Colon (tissue), 2 donors: Measurements from ENCODE around the gene EFNB1.
"Not testable (repeated sequence)": the region's sequence is repeated elsewhere in the genome, so short reads cannot be mapped to it uniquely, and the experiment has no call there.

Source experiments
- FAIRE-seq: peaks from 2 replicates; lab custom pipeline; 2012; peaks lifted over from hg19 to GRCh38; lab: Jason Lieb, UNC
- donor health status: control.
- donor health status: control.

EFNB1 gene

DNA sequence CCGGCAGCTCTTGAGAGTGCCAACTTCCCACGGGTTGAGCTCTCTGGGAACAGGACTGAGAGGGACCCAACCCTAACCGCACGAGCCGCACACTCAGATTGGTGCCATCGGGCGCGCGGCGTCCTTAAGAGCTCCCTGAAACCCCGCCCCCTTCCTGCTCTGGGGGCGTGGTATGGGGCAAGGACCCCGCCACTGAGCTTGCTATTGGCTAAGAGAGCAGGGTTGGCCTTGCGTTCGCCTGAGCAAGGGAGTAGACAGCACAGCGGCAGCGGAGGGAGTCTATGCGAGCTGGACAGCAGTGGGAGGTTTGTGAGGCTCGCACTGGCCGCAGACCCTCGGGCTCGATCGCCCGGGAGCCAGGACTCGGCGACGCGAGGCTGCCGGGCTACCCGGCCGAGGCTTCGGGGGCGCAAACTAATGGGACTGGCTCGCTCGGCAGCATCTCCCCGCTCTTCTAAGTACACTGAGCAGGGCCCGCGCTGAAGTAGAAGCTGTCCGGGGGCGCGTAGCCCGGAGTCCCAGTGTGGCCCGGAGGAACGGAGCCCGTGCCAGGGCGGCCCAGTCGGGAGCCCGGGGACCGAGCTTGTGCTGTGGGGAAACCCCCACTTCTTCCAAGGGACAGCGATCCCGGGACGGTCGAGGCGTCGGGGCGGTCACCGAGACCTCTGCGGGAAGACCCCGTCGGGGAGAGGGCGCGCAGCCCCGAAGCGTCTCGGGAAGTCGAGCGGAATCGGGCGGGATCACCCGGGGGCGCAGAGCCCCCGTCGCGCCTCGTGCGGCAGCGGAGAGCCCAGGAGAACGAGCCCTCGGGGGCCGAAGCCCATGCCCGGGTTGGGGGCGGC, at the start of gene EFNB1:
TSS of gene EFNB1 (plus strand) at position 282 of the 842 bp plus-strand sequence. CDS start 756 bp downstream, outside the sequence.
- peak; percentile 5 for FAIRE-seq

DNA sequence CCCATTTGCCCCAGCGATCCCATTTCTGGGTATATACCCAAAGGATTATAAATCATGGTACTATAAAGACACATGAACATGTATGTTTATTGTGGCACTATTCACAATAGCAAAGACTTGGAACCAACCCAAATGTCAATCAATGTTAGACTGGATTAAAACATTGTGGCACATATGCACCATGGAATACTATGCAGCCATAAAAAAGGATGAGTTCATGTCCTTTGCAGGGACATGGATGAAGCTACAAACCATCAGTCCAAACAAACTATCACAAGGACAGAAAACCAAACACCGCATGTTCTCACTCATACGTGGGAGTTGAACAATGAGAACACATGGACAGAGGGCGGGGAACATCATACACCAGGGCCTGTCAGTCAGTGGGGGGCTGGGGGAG, 47.5 kb upstream of the EFNB1 start:
- not testable (repeated sequence) for FAIRE-seq

GRCh38 chrX:68784816-68785215, 44.0 kb upstream of the EFNB1 start:
- no peak for FAIRE-seq

- FAIRE-seq = not testable (repeated sequence)
Measured at GRCh38 chrX:68786581-68786980, 42.2 kb upstream of the EFNB1 start.

GRCh38 chrX:68789966-68790365, 38.9 kb upstream of the EFNB1 start:
- no peak for FAIRE-seq

- no peak for FAIRE-seq
Measured at GRCh38 chrX:68792083-68792482, 36.7 kb upstream of the EFNB1 start.

DNA sequence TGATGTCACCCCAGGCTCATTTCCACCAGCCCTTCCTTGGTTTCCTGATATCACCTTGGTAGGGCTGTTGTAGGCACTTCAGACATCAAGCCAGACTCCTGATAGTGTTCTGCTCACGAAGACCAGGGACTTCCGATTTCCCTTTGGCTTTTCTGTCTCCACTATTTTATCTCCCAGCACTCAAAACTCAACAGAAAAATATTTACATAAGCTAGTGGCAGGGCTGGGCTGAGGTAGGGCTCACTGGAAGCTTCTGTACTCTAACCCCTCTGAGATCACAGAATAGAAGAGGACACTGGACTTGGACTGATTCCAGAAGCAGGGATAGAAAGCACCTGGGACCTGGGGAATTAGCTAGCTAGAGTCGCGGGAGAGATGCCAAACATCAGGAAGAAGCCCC, 34.4 kb upstream of the EFNB1 start:
- no peak for FAIRE-seq

- no peak for FAIRE-seq
Measured at GRCh38 chrX:68795741-68796140, 33.1 kb upstream of the EFNB1 start.

GRCh38 chrX:68798400-68798799, 30.4 kb upstream of the EFNB1 start:
- FAIRE-seq = not testable (repeated sequence)

DNA sequence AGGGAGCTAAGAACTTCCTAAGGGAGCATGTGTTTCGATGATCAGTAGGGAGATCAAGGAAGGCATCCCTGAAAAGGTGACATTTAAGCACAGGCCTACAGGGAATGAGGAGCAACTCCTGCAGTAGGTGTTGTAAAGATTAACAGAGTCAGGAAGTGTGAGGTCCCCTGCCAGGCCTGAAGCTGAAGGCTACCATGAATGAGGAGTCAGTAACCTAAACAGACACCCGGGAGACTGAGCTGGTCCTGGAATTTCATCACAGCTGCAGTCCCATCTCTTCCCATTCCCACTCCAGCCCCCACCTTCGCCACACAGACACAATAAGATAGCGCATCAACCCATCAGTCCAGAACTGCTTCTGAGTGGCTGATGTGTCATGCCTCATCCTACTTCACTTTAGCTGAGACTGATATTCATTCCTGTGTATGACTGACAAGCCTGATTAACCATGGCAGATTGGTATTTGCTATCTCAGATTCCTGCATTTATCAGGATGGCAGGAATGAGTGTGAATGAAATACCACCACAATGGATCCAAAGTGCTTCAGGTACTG, 27.0 kb upstream of the EFNB1 start:
- no peak for FAIRE-seq

DNA sequence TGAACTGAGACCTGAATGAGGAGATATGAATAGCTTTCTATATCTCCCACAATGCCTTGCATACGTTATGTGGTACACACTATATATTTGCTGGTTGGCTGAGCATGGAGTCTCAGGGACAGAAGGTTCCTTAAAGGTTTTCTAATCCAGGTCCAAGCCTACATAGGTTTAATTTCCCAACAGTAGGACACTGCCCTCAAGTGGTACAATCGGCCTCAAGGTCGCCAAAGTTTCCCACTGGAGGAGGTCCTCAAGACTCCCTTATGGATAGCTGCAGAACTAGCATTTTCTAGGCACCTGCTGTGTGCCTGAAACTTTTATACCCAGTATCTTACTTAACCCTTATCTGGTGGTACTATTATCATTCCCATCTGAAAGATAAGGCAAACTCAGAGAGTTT, 21.0 kb upstream of the EFNB1 start:
- no peak for FAIRE-seq

DNA sequence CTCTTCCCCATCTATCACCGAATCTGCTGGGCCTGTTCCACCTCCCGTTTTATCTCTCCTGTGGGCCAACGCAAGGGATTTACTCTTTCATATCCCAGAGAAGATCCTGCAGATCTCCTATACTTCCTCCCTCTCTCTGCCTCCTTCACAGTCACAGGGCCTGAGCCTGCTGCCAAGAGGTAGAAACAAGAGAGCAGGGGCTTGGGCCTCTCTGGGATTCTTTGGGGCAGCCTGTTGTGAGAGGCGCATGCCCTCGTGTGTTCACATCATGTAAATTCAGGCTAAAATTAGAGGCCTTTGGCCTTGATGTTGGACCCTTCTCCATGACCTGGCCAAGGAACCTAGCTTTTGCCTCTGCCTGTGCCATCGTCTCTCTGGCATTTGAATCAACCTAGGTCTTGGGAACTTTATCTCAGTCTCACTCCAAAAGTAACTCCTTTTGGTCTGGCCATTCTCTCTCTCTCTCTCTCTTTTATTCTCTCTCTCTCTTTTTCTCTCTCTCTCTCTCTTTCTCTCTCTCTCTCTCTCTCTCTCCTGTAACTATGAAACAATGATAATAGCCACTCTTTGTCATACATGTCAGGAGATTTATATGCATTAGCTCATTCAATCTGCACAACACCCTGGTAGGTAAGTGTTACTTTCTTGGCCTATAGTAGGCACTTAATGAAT, 20.0 kb upstream of the EFNB1 start:
- no peak for FAIRE-seq

DNA sequence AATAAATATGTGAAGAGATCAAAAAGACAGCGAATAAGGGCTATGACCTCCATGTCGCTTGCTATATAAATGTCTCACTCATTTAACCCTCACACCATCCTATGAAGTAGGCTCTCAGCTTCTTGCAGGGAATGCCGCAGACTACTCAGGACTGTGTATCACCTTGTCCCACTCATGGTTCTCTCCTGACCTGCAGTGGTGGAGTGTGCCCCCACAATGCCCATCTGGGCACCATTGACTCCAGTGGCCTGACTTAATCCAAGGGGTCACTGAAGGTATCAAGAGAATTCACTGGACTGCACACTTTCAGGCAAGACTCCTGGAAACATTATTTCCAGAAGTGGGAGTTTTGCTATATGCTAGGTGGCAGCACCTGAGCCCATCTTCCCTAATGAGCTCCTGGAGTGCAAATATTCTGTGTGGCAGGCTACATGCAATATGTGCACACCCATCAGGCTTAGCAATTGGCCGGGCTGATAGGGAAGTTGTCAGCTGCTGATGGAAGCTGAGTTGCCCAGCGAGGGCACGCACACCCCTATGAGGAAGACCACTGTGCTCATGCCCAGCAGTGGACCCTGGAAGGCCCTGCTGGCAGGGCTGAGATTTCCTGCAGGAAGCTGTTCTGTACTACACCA, 8.2 kb upstream of the EFNB1 start:
- no peak for FAIRE-seq

DNA sequence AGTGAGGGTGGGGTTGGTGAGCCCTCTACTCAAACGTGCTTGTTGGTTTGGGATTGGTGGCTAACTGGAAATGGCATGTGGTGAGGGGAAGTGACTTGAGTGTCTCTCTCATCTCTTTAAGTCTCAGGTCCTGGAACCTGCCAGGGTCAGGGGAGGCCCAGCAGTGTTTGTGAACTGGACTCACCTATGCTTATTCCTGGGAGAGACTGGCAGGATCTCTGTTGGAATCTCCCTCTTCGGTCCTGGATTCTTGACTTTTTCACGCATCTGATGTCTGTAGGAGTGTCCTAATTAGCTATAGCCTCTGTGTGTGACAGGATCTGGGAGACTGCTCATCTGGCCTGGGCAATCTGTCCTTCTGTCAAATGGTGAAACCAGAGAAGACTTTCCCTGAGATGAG, 7.2 kb upstream of the EFNB1 start:
- no peak for FAIRE-seq

GRCh38 chrX:68822641-68823410, 6.0 kb upstream of the EFNB1 start:
- FAIRE-seq = no peak

- no peak for FAIRE-seq
Measured at GRCh38 chrX:68823413-68824151, 5.2 kb upstream of the EFNB1 start.

GRCh38 chrX:68824152-68824433, 4.7 kb upstream of the EFNB1 start:
- FAIRE-seq = no peak

DNA sequence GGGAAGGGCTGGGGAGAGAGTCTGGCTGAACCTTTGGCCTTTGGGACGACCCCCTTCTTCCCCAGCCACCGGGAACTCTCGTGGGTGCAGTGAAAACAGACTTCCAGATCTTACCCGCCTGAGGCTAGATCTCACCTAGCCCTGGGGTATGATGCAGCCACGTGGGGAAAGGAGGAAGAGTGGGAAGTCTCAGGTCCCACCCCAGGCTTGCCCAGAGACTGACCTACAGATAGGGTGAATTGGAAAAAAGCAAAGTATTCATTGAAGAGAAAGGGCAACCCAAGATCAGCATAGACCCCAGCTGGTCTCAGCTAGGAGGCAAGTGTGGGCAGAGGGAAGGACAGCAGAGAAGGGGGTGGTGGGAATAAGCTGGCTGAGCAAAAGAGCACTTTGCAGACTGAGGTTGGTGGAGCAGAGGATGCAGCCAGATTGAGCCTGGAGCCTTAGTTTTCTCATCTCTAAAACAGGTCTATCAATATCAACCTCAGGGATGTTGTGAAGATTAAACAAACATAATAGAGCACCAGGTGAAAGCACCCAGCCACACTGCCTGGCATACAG, 4.2 kb upstream of the EFNB1 start:
- FAIRE-seq = no peak

GRCh38 chrX:68826113-68826980, 2.5 kb upstream of the EFNB1 start:
- FAIRE-seq = no peak

DNA sequence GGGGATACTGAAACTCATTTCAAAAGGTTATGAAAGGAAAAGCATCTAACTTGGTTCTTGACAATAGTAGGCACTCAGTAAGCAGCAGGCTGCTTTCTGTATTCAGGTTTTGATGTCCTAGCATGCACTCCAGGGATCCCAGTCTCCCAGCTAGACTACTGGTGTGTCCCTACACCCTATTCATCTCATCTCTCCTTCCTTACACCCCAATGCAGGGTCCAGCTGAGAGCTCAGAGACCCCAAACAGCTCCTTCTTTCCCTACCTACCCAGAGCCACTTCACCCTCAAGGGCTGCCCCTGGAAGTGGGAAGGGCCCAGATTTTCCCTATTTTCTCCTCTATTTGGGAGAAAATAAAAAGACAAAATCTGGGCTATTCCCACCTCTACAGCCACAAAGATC, 1.6 kb upstream of the EFNB1 start:
- no peak for FAIRE-seq
